Breast epithelium (tissue), 4 donors: ENCODE measurements around the gene HOXB2. TPM values are rescaled to one million over a fixed set of nuclear protein-coding genes. Genes with fewer than 3 reads are reported as not detected.

Source experiments
- DNase-seq, 2 donors: peaks; one replicate each; pipeline ENCODE4 v3.0.0-alpha.2; 2019; ENCODE audit warnings: low spot score in 2 of 2
- H3K27ac ChIP-seq, 2 donors: fragments of 200-600 bp; sonication (generic) in 1 of 2; one replicate each; pipeline ENCODE4 v1.5.1; 2016 to 2019; ENCODE audit warnings: mild to moderate bottlenecking in 1 of 2
- H3K27me3 ChIP-seq, 2 donors: fragments of 200-600 bp; sonication (generic) in 1 of 2; one replicate each; pipeline versions ENCODE4 v1.5.1 to v1.6.0; 2017 to 2019; ENCODE audit warnings: control low read depth in 1 of 2, mild to moderate bottlenecking in 1 of 2
- H3K36me3 ChIP-seq: fragments of 200-600 bp; one replicate; pipeline ENCODE4 v1.5.1; 2019
- H3K4me1 ChIP-seq, 2 donors: fragments of 200-600 bp; sonication (generic); one replicate each; pipeline ENCODE4 v1.5.1; 2016 to 2019; ENCODE audit warnings: control low read depth in 1 of 2
- H3K4me3 ChIP-seq, 3 donors: fragments of 200-600 bp; sonication (generic); 1 replicate in 2 of 3; 2 replicates in 1 of 3; pipeline ENCODE4 v1.5.1; 2016 to 2019; ENCODE audit warnings: mild to moderate bottlenecking in 3 of 3, moderate library complexity in 2 of 3
- H3K9me3 ChIP-seq, 2 donors: fragments of 200-600 bp; sonication (generic) in 1 of 2; one replicate each; pipeline ENCODE4 v1.5.1; 2016 to 2019; ENCODE audit warnings: control low read depth in 1 of 2
- POLR2A ChIP-seq: fragments of 450-650 bp; IDR thresholded peaks from one replicate; pipeline ENCODE4 v1.6.1; 2016; ENCODE audit warnings: antibody characterized with exemption, mild to moderate bottlenecking, moderate library complexity
- POLR2AphosphoS5 ChIP-seq, 3 donors: sonication (generic); formaldehyde crosslinking; IDR thresholded peaks; one replicate each; pipeline ENCODE4 v1.6.1; 2017; ENCODE audit warnings: antibody characterized with exemption in 3 of 3
- intact Hi-C: fragments of 100-400 bp; cut with DNase I; formaldehyde crosslinking; loops from one replicate; pipeline ENCODE4 v1.15.1; 2023; ENCODE audit warnings: low total_unique reads
- total RNA-seq, 3 donors: library from RNA; depleted of rRNA; stranded (reverse); fragments of >200 nt; gene quantifications; one replicate each; pipeline ENCODE4 v1.1.0, GENCODE V29; 2016
- TF ChIP-seq, protein P1 (sequence below), 3 donors: fragments of 450-650 bp; IDR thresholded peaks; one replicate each; pipeline ENCODE4 v1.5.1; 2016 to 2017; ENCODE audit warnings: antibody characterized with exemption in 3 of 3, mild to moderate bottlenecking in 3 of 3, moderate library complexity in 3 of 3

The HOXB2 gene
- total RNA-seq, 3 donors from 2014 or later: 13.6 to 36.4 (median 19.6) TPM

DNA sequence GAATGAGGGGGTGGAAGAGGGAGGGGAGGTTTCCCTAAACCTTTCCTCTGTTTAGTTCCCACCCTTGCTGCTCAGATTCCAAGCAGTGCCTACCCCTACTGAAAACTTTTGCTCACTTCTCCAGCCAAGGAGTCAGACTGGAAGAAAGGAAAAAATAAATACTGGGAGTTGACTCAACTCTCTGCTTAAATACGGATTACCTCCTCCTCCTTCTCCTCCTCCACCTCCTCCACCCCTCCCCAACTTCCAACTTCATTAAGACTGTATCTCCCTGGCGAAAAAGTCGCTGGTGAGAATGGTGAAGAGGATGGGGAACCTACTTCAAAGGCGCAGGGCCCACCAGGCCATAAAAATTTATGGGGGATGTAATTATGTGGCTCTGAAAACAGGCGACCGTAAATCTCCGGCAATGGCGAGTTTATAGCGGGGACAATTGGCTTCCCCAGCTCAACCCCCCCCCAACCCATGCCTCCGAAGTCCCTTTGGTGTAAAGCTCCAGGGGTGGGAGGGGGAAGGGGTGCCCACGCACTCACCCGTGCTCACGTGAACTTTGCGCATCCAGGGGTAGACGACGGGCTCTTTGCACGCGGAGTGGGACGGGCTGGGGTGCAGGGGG, 32.5 kb upstream of the HOXB2 start:
- peaks cover 0 to 7% of the 10 kb centered on the region in 2 donors for H3K4me1 ChIP-seq
- peak overlapping the region; percentile 49 to 81 (median 57) for H3K4me3 ChIP-seq
- TF ChIP-seq POLR2AphosphoS5 (IDR thresholded peaks at IDR 0.05): no peak
- TF ChIP-seq, protein P1, sequence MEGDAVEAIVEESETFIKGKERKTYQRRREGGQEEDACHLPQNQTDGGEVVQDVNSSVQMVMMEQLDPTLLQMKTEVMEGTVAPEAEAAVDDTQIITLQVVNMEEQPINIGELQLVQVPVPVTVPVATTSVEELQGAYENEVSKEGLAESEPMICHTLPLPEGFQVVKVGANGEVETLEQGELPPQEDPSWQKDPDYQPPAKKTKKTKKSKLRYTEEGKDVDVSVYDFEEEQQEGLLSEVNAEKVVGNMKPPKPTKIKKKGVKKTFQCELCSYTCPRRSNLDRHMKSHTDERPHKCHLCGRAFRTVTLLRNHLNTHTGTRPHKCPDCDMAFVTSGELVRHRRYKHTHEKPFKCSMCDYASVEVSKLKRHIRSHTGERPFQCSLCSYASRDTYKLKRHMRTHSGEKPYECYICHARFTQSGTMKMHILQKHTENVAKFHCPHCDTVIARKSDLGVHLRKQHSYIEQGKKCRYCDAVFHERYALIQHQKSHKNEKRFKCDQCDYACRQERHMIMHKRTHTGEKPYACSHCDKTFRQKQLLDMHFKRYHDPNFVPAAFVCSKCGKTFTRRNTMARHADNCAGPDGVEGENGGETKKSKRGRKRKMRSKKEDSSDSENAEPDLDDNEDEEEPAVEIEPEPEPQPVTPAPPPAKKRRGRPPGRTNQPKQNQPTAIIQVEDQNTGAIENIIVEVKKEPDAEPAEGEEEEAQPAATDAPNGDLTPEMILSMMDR (IDR thresholded peaks at IDR 0.05): no peak
- TF ChIP-seq POLR2A: no peak
- DNase-seq: no peak
- H3K9me3 ChIP-seq: no peaks in the 10 kb centered on the region
- H3K27ac ChIP-seq: peak overlapping the region; percentile 73 to 94
- H3K27me3 ChIP-seq: peaks cover 0 to 67% of the 10 kb centered on the region in 2 donors
- intact Hi-C loops: loop anchor here (5.0 kb wide), 1 partner anchor 35 kb away; no protein-coding TSS in a partner anchor
- H3K36me3 ChIP-seq: no peaks in the 10 kb centered on the region

DNA sequence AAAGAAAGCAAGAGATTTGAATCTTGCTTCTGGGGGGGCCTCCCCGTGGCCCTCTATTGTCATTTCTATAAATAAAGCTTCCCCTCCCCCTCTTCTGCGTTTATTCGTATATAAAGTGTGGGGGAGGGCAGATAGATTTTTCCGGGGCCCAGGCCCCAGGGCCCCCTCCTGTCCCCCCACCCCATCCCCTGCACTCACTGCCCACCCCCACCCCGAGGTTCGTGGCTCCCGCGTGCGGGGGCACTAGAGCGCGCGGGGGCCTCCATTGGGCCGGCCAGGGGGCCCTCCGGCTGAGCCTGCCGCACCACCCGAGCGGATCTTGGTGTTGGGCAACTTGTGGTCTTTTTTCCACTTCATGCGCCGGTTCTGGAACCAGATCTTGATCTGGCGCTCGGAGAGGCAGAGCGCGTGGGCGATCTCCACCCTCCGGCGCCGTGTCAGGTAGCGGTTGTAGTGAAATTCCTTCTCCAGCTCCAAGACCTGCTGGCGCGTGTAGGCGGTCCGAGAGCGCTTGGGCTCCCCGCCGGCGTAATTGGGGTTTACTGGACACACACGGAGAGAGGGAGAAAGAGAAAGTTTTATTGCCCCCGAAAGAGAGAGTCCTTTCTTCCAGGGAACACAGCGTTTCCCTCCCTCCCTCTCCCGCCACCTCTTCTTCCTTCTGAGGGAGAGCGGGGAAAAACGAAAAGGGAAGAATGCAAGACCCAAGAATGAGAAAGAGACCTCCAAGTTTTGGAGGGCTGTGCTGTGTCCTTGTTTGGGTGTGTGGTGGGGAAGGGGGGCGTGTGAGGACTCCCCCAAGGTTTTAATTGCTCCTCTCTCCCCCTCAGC, 31.8 kb upstream of the HOXB2 start:
- Histone ChIP-seq H3K36me3 (no peaks in the 10 kb centered on the region), H3K27ac (peak overlapping the region; percentile 71 to 94), H3K27me3 (peaks cover 0 to 59% of the 10 kb centered on the region in 2 donors), H3K4me3 (peak overlapping the region; percentile 49 to 81 (median 57)), H3K4me1 (peaks cover 0 to 7% of the 10 kb centered on the region in 2 donors), H3K9me3 (no peaks in the 10 kb centered on the region)
- peak in 2 of 3 donors; percentile 27 to 60 for TF ChIP-seq POLR2AphosphoS5 (IDR thresholded peaks at IDR 0.05)
- no peak for TF ChIP-seq POLR2A
- TF ChIP-seq, protein P1 (IDR thresholded peaks at IDR 0.05): no peak
- intact Hi-C loops: loop anchor here (5.0 kb wide), 1 partner anchor 34 kb away; no protein-coding TSS in a partner anchor
- DNase-seq: peak in 1 of 2 donors; percentile 58

DNA sequence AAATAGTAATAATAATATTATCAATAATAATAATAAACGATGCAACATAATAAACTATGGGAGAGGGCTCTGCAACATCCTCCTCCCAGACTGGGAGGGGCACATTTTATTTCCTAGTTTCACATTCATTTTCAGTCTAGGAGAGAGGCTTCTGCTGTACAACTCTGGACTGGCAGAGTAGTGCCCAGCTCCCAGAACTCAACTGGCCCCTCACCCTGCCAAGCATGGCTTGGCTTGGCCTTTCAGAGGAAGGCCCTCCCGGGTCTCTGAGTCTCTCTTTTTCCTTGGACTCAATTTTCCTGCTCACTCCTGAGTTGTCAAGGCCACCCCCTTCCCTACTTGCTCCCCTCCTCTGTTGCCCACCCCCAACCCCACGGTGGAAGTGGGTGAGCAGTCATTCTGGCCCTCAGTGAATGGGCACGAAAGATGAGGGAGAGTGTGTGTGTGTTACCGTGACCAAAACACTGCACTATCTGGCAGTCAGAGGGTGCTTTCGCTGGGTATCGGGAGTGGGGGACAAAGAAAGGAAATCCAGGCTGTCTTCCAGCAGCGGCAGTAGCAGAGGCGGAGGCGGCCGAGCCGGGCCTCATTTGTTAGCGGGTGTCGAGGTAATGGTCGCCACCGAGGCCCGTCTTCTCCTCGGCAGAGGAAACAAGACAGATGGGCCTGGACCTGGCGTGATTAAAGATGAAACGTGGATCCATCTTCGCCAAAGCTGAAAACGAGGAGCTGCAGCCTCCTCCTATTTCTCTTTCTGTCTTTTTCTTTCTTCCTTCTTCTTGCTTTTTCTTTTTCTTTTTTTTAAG, 31.0 kb upstream of the HOXB2 start:
- peak overlapping the region; percentile 71 to 94 for H3K27ac ChIP-seq
- TF ChIP-seq POLR2A (no peak), POLR2AphosphoS5 (IDR thresholded peaks at IDR 0.05) (no peak)
- TF ChIP-seq, protein P1 (IDR thresholded peaks at IDR 0.05): no peak
- H3K9me3 ChIP-seq: no peaks in the 10 kb centered on the region
- peak overlapping the region; percentile 49 to 81 (median 57) for H3K4me3 ChIP-seq
- intact Hi-C loops: loop anchor here (5.0 kb wide), 1 partner anchor 34 kb away; no protein-coding TSS in a partner anchor
- peaks cover 0 to 7% of the 10 kb centered on the region in 2 donors for H3K4me1 ChIP-seq
- DNase-seq: no peak
- peaks cover 0 to 51% of the 10 kb centered on the region in 2 donors for H3K27me3 ChIP-seq
- no peaks in the 10 kb centered on the region for H3K36me3 ChIP-seq

DNA sequence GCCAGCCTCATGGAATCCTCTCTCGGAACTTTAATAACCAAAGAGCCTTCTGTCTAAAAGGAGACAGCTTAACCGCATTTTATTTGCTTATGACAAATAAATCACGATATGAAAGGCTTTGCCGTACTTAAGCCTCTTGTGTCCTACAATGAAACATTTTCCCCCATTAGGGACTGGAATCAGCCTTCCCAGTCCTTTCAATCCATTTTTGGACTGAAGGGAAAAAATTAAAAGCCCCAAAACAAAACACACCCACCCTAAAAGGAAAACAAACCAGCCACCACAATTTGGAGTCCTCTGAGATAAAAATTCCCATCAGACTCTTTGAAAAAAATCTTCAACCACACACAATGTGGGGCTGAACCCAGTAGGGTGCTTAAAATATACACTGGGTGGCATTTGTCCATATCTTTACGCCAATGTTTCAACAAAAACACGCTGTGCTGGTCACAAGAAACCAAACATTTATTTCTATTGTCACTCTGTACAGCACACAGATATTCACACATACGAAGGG, 30.2 kb upstream of the HOXB2 start:
- Histone ChIP-seq H3K9me3 (no peaks in the 10 kb centered on the region), H3K27ac (peak overlapping the region; percentile 28 to 71), H3K36me3 (no peaks in the 10 kb centered on the region), H3K4me1 (peaks cover 0 to 7% of the 10 kb centered on the region in 2 donors), H3K4me3 (peak overlapping the region in 2 of 3 donors; percentile 57 to 81), H3K27me3 (peaks cover 0 to 45% of the 10 kb centered on the region in 2 donors)
- intact Hi-C loops: loop anchor here (5.0 kb wide), 1 partner anchor 33 kb away; no protein-coding TSS in a partner anchor
- no peak for DNase-seq
- TF ChIP-seq POLR2AphosphoS5 (IDR thresholded peaks at IDR 0.05): no peak
- TF ChIP-seq, protein P1 (IDR thresholded peaks at IDR 0.05): no peak
- no peak for TF ChIP-seq POLR2A
